Neuronal stem cell (in vitro differentiated cells): ENCODE measurements around the gene ZNF365.

ENCODE experiments used
- DNase-seq: peaks from one replicate; pipeline ENCODE4 v3.0.0-alpha.2; 2013; ENCODE audit warnings: low spot score
- H2AFZ ChIP-seq: one replicate; pipeline ENCODE4 v1.6.1; 2013; ENCODE audit warnings: mild to moderate bottlenecking, low read length, inconsistent platforms
- H2AK5ac ChIP-seq: 2 replicates; pipeline ENCODE4 v1.6.1; 2013; ENCODE audit warnings: low read depth, mild to moderate bottlenecking, inconsistent platforms, low read length, moderate library complexity, mixed read lengths
- H2BK120ac ChIP-seq: 2 replicates; pipeline ENCODE4 v1.6.1; 2013; ENCODE audit warnings: low read depth, mild to moderate bottlenecking, inconsistent platforms, low read length, moderate library complexity, mixed read lengths
- H2BK12ac ChIP-seq: one replicate; pipeline ENCODE4 v1.6.1; 2013; ENCODE audit warnings: low read length, inconsistent platforms
- H2BK15ac ChIP-seq: 2 replicates; pipeline ENCODE4 v1.6.1; 2013; ENCODE audit warnings: mild to moderate bottlenecking, low read length, inconsistent platforms, mixed read lengths
- H2BK5ac ChIP-seq: one replicate; pipeline ENCODE4 v1.6.1; 2013; ENCODE audit warnings: inconsistent platforms, mild to moderate bottlenecking, low read length, moderate library complexity
- H3K14ac ChIP-seq: one replicate; pipeline ENCODE4 v1.6.1; 2013; ENCODE audit warnings: low read length, inconsistent platforms
- H3K18ac ChIP-seq: 2 replicates; pipeline ENCODE4 v1.6.1; 2013; ENCODE audit warnings: low read length, inconsistent platforms
- H3K23ac ChIP-seq: 2 replicates; pipeline ENCODE4 v1.6.1; 2013; ENCODE audit warnings: low read depth, mild to moderate bottlenecking, mixed read lengths, low read length, inconsistent platforms; ENCODE audit not compliant: poor library complexity
- H3K27ac ChIP-seq: replicated peaks from 3 replicates; pipeline ENCODE4 v1.5.1; 2013; ENCODE audit warnings: low read length, inconsistent platforms
- H3K27me3 ChIP-seq, 3 experiments: 2 replicates each; pipeline ENCODE4 v1.6.1; 2013; ENCODE audit warnings: low read length in 3 of 3, mild to moderate bottlenecking in 2 of 3, inconsistent platforms in 1 of 3, low read depth in 1 of 3, mixed read lengths in 1 of 3, moderate library complexity in 1 of 3; ENCODE audit not compliant: control insufficient read depth in 3 of 3, insufficient read depth in 3 of 3
- H3K36me3 ChIP-seq, 2 donors: replicated peaks in 1 of 2; 2 replicates each; pipeline ENCODE4 v1.6.1; 2013; ENCODE audit warnings: low read length in 2 of 2; ENCODE audit not compliant: control insufficient read depth in 2 of 2, insufficient read depth in 2 of 2
- H3K4ac ChIP-seq: 2 replicates; pipeline ENCODE4 v1.6.1; 2013; ENCODE audit warnings: inconsistent platforms, mild to moderate bottlenecking, low read length, moderate library complexity
- H3K4me1 ChIP-seq, 2 donors: 1 replicate in 1 of 2; 2 replicates in 1 of 2; pipeline ENCODE4 v1.6.1; 2013; ENCODE audit warnings: low read length in 2 of 2, low read depth in 1 of 2; ENCODE audit not compliant: control insufficient read depth in 2 of 2, insufficient read depth in 1 of 2
- H3K4me2 ChIP-seq: one replicate; pipeline ENCODE4 v1.6.1; 2013; ENCODE audit warnings: mild to moderate bottlenecking, low read length, inconsistent platforms; ENCODE audit not compliant: insufficient read depth, poor library complexity, severe bottlenecking
- H3K4me3 ChIP-seq, 2 donors: 2 replicates each; pipeline ENCODE4 v1.5.1; 2013; ENCODE audit warnings: low read length in 2 of 2, mild to moderate bottlenecking in 2 of 2, inconsistent platforms in 1 of 2, moderate library complexity in 1 of 2
- H3K79me1 ChIP-seq: one replicate; pipeline ENCODE4 v1.6.1; 2013; ENCODE audit warnings: low read depth, mild to moderate bottlenecking, inconsistent platforms, low read length, moderate library complexity
- H3K9ac ChIP-seq: one replicate; pipeline ENCODE4 v1.6.1; 2013; ENCODE audit warnings: mild to moderate bottlenecking, low read depth, low read length, inconsistent platforms; ENCODE audit not compliant: poor library complexity
- H3K9me3 ChIP-seq, 2 donors: replicated peaks in 1 of 2; 2 replicates each; pipeline versions ENCODE3 to v1.6.1; 2013; ENCODE audit warnings: low read length in 2 of 2, mild to moderate bottlenecking in 2 of 2, inconsistent platforms in 1 of 2, low read depth in 1 of 2, mixed read lengths in 1 of 2, moderate library complexity in 1 of 2; ENCODE audit not compliant: control insufficient read depth in 2 of 2, insufficient read depth in 1 of 2
- H4K8ac ChIP-seq: one replicate; pipeline ENCODE4 v1.6.1; 2013; ENCODE audit warnings: low read depth, mild to moderate bottlenecking, inconsistent platforms, low read length, moderate library complexity
- H4K91ac ChIP-seq: one replicate; pipeline ENCODE4 v1.6.1; 2013; ENCODE audit warnings: low read length, low read depth, mild to moderate bottlenecking, inconsistent platforms; ENCODE audit not compliant: poor library complexity
- WGBS, 2 donors: extraction: QIAGEN DNeasy Blood & Tissue Kit; methylation state at CpG; one replicate each; pipeline ENCODE4 v1.1.7; 2013; ENCODE audit warnings: missing lambda C conversion rate in 2 of 2, mixed read lengths in 1 of 2; ENCODE audit not compliant: insufficient read length in 2 of 2, insufficient replicate concordance in 1 of 2; ENCODE audit errors: extremely low coverage in 2 of 2; 5-methylcytosine and 5-hydroxymethylcytosine counted together

Gene ZNF365

GRCh38 chr10:62332406-62332805, 41.8 kb upstream of the ZNF365 start:
- Histone ChIP-seq H4K8ac (no peak overlapping the region), H2BK5ac (no peak overlapping the region), H3K4ac (no peak overlapping the region), H3K27me3 (peaks cover 0 to 2% (median 0%) of the 10 kb centered on the region in 3 experiments), H3K23ac (no peak overlapping the region), H4K91ac (no peak overlapping the region), H3K18ac (no peak overlapping the region), H3K9me3 (no peaks in the 10 kb centered on the region), H3K4me3 (no peak overlapping the region), H3K79me1 (no peaks in the 10 kb centered on the region), H2AFZ (no peak overlapping the region), H3K36me3 (no peaks in the 10 kb centered on the region), H2BK12ac (no peak overlapping the region), H3K9ac (no peak overlapping the region), H2BK120ac (no peak overlapping the region), H2AK5ac (no peak overlapping the region), H2BK15ac (no peak overlapping the region), H3K4me2 (no peak overlapping the region), H3K14ac (no peak overlapping the region), H3K4me1 (no peaks in the 10 kb centered on the region), H3K27ac (no peak overlapping the region)
- DNase-seq = no peak

DNA sequence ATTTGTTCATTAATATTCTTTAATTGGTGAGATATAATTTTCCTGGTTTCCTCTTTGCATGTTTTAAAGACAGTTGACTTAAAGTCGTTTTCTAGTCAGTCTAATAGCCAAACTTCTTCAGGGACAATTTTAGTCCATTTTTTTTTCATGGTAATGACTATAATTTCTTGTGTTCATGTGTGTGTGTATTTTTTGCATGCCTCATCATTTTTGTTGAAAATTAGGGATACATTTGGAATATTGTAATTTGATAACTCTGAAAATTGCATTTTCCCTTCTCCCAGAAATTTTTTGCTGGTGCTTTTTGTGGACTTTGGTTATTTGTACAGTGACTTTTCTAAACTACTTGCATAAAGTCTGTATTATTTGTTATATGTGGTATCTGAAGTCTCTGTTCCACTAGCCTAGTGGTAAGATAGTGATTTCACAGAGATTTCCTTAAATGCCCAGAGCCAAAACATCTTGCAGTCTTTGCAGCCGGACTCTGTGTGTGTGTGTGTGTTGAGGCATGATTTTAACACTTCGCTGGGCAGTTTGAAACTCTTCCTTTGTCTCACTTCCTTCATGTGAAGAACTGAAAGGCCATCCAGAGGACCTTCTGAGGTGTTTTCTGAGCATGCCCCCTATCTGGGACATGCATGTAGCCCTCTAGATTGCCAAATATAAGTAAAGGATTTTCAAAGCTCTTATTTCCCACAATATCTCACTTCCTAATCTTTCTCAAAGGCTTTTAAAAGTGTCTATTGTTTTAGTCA, 40.9 kb upstream of the ZNF365 start:
- H3K18ac ChIP-seq = no peak overlapping the region

DNA sequence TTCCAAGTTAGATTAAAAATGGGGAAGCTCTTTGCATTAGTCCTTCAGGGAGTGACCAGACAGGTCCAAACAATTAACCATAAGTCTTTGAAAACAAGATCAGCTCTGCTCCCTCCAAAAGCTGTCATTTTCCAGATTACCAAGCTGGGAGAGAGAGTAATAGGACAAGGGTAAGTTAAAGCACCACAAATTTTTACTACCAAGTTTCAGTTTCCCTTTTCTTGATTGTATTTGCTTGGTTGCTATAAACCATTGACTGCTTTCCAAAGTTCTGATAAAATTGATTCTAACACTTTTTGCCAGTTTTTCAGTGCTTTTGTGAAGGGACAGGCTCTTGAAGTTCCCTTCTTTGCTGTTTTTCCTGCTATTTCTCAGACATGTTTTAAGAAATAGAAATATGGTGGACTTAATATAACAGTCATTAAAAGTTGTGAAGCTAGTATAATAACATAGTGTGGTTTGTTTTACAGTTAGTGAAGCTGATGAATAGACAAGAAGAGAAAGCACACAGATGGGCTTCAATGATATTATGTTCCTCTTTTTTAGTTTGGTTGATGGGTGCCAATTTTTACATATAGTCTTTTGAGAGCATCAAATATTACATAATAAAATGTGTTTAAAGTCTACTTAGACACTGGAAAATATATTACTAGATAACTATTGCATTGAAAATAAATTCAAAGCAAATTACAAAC, 40.0 kb upstream of the ZNF365 start:
- no peak for DNase-seq
- H2BK5ac ChIP-seq = no peak overlapping the region
- H3K4me3 ChIP-seq = no peak overlapping the region

More for the DNA sequence above, 40.9 kb upstream of the ZNF365 start:
- Histone ChIP-seq H2BK12ac (no peak overlapping the region), H3K4ac (no peak overlapping the region), H3K36me3 (no peaks in the 10 kb centered on the region), H2BK120ac (no peak overlapping the region), H3K79me1 (no peaks in the 10 kb centered on the region), H3K9me3 (no peaks in the 10 kb centered on the region), H3K4me1 (no peaks in the 10 kb centered on the region), H4K91ac (no peak overlapping the region), H3K23ac (no peak overlapping the region), H3K27ac (no peak overlapping the region), H2AK5ac (no peak overlapping the region), H2BK5ac (no peak overlapping the region), H3K27me3 (peaks cover 0 to 2% (median 0%) of the 10 kb centered on the region in 3 experiments), H3K9ac (no peak overlapping the region), H3K14ac (no peak overlapping the region), H3K4me2 (no peak overlapping the region), H4K8ac (no peak overlapping the region), H2BK15ac (no peak overlapping the region), H2AFZ (no peak overlapping the region), H3K4me3 (no peak overlapping the region)
- no CpG with 5 or more reads among the region's 3 CpGs for WGBS, 2 donors
- no peak for DNase-seq

DNA sequence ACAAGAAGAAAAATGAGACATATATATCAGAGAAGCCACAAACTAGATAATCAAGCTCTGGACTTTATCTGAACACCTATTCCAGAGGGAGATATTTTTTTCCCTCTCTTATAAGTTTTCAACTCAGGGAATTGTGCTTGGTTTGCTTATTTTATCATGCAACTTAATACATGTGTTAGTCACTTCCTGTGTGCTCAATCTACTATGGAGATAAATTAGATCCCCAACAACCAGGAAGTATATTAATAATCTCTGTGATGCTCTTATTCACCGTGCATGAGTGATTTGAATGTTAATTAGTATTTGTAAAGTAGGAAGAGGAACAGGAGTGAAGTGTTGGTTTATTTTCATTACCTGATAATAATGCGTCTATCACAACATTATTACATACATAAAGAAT, 38.8 kb upstream of the ZNF365 start:
- Histone ChIP-seq H3K27ac (no peak overlapping the region), H3K9ac (no peak overlapping the region), H2BK5ac (no peak overlapping the region), H3K27me3 (peaks cover 0 to 2% (median 0%) of the 10 kb centered on the region in 3 experiments), H2AFZ (no peak overlapping the region), H3K4me1 (no peaks in the 10 kb centered on the region), H4K91ac (no peak overlapping the region), H4K8ac (no peak overlapping the region), H2BK12ac (no peak overlapping the region), H3K36me3 (no peaks in the 10 kb centered on the region), H3K4me2 (no peak overlapping the region), H3K9me3 (peaks cover 0 to 2% of the 10 kb centered on the region in 2 donors), H3K4me3 (no peak overlapping the region), H2AK5ac (no peak overlapping the region), H3K18ac (no peak overlapping the region), H3K14ac (no peak overlapping the region), H2BK15ac (no peak overlapping the region), H3K23ac (no peak overlapping the region), H3K4ac (no peak overlapping the region), H3K79me1 (no peaks in the 10 kb centered on the region), H2BK120ac (no peak overlapping the region)
- WGBS, 2 donors = no CpG with 5 or more reads among the region's 2 CpGs
- no peak for DNase-seq

More for the DNA sequence above, 40.0 kb upstream of the ZNF365 start:
- Histone ChIP-seq H2BK12ac (no peak overlapping the region), H3K4ac (no peak overlapping the region), H2AK5ac (no peak overlapping the region), H3K4me1 (no peaks in the 10 kb centered on the region), H4K8ac (no peak overlapping the region), H3K27ac (no peak overlapping the region), H3K9ac (no peak overlapping the region), H3K18ac (no peak overlapping the region), H3K9me3 (peaks cover 0 to 2% of the 10 kb centered on the region in 2 donors), H4K91ac (no peak overlapping the region), H2BK15ac (no peak overlapping the region), H3K36me3 (no peaks in the 10 kb centered on the region), H2AFZ (no peak overlapping the region), H3K23ac (no peak overlapping the region), H3K27me3 (peaks cover 0 to 2% (median 0%) of the 10 kb centered on the region in 3 experiments), H2BK120ac (no peak overlapping the region), H3K79me1 (no peaks in the 10 kb centered on the region), H3K4me2 (no peak overlapping the region), H3K14ac (no peak overlapping the region)
